OCI-LY7 (cell line): ENCODE measurements around the gene COMP.

Experiments used
- EZH2phosphoT487 ChIP-seq: fragments of 200-600 bp; sonication (generic); IDR thresholded peaks from 2 replicates; pipeline ENCODE4 v1.6.1; 2018; ENCODE audit warnings: low read depth, borderline replicate concordance, mild to moderate bottlenecking, mixed run types, antibody characterized with exemption, low read length, moderate library complexity, mixed read lengths
- TF ChIP-seq, protein P1 (sequence below): fragments of 200-600 bp; sonication (generic); conservative IDR thresholded peaks from 2 replicates; pipeline ENCODE4 v1.5.1; 2014; ENCODE audit warnings: mild to moderate bottlenecking, antibody characterized with exemption, low read length, moderate library complexity, mixed read lengths

DNA sequence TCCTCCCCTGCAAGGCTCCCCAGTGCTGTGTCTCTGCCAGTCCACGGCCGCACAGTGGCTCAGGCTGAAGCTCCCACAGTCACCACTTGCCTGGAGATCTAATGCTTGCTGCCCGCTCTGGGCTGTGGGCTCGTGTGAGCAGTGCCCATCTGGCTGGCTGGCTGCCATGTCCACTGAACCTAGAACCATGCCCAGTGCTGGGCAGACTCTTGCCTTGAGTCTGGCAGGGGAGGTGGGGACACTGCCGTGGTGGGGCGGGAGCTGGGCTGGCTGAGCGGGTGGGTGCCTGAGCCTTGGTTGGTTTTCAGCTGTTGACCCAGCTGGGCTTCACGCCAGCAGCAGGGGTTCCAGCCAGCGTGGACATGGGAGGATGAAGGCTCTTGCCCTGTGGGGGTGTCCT, 55.4 kb downstream of the COMP start:
- TF ChIP-seq, protein P1, sequence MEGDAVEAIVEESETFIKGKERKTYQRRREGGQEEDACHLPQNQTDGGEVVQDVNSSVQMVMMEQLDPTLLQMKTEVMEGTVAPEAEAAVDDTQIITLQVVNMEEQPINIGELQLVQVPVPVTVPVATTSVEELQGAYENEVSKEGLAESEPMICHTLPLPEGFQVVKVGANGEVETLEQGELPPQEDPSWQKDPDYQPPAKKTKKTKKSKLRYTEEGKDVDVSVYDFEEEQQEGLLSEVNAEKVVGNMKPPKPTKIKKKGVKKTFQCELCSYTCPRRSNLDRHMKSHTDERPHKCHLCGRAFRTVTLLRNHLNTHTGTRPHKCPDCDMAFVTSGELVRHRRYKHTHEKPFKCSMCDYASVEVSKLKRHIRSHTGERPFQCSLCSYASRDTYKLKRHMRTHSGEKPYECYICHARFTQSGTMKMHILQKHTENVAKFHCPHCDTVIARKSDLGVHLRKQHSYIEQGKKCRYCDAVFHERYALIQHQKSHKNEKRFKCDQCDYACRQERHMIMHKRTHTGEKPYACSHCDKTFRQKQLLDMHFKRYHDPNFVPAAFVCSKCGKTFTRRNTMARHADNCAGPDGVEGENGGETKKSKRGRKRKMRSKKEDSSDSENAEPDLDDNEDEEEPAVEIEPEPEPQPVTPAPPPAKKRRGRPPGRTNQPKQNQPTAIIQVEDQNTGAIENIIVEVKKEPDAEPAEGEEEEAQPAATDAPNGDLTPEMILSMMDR, result no peak
- TF ChIP-seq EZH2phosphoT487, result no peak
